NCI-H146 (cell line): Measurements from ENCODE around the gene AKR7A3.
"Not testable (repeated sequence)": the region's sequence is repeated elsewhere in the genome, so short reads cannot be mapped to it uniquely, and the experiment has no call there.

Experiments
- DNase-seq: peaks from one replicate; lab custom pipeline; 2025; lab: John Stamatoyannopoulos, UW

The AKR7A3 gene

GRCh38 chr1:19287436-19288185, 959 bp downstream of the AKR7A3 start:
- no peak for DNase-seq

GRCh38 chr1:19285807-19286206, 2.8 kb downstream of the AKR7A3 start:
- DNase-seq: not testable (repeated sequence)

- DNase-seq: not testable (repeated sequence)
Observed at GRCh38 chr1:19285366-19285765, 3.2 kb downstream of the AKR7A3 start.

GRCh38 chr1:19284881-19285280, 3.7 kb downstream of the AKR7A3 start:
- no peak for DNase-seq

- DNase-seq: no peak
Observed at GRCh38 chr1:19283891-19284290, 4.7 kb downstream of the AKR7A3 start.

- DNase-seq: no peak
Observed at GRCh38 chr1:19274636-19275035, 13.9 kb downstream of the AKR7A3 start.

- DNase-seq: not testable (repeated sequence)
Observed at GRCh38 chr1:19273844-19274531, 14.6 kb downstream of the AKR7A3 start.

GRCh38 chr1:19273106-19273843, 15.3 kb downstream of the AKR7A3 start:
- DNase-seq: no peak

GRCh38 chr1:19272064-19272463, 16.5 kb downstream of the AKR7A3 start:
- DNase-seq: no peak

GRCh38 chr1:19270343-19270730, 18.2 kb downstream of the AKR7A3 start:
- not testable (repeated sequence) for DNase-seq

- DNase-seq: not testable (repeated sequence)
Observed at GRCh38 chr1:19269427-19270342, 18.9 kb downstream of the AKR7A3 start.

- DNase-seq: no peak
Observed at GRCh38 chr1:19268445-19268844, 20.1 kb downstream of the AKR7A3 start.

GRCh38 chr1:19262744-19263143, 25.8 kb downstream of the AKR7A3 start:
- no peak for DNase-seq

GRCh38 chr1:19262047-19262446, 26.5 kb downstream of the AKR7A3 start:
- no peak for DNase-seq

- DNase-seq: no peak
Observed at GRCh38 chr1:19260211-19261138, 28.1 kb downstream of the AKR7A3 start.

- no peak for DNase-seq
Observed at GRCh38 chr1:19258353-19258752, 30.2 kb downstream of the AKR7A3 start.

GRCh38 chr1:19257178-19257914, 31.2 kb downstream of the AKR7A3 start:
- DNase-seq: no peak

GRCh38 chr1:19256301-19256700, 32.3 kb downstream of the AKR7A3 start:
- DNase-seq: not testable (repeated sequence)

GRCh38 chr1:19255288-19255687, 33.3 kb downstream of the AKR7A3 start:
- no peak for DNase-seq

GRCh38 chr1:19254416-19254815, 34.2 kb downstream of the AKR7A3 start:
- DNase-seq: no peak
